ENCODE data around the gene F2RL1.
"Not testable (repeated sequence)": the region's sequence is repeated elsewhere in the genome, so short reads cannot be mapped to it uniquely, and the experiment has no call there.

DNA sequence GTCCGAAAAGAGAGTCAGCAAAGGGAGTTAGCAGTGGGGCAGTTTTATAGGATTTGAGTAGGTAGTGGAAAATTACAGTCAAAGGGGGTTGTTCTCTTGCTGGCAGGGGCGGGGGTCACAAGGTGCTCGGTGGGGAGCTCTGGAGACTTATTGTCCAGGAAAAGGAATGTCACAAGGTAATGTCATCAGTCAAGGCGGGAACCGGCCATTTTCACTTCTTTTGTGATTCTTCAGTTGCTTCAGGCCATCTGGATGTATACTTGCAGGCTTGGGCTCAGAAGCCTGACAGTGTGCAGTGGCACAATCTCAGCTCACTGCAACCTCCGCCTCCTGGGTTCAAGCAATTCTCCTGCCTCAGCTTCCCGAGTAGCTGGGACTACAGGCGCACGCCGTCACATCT, 29.6 kb upstream of the F2RL1 start:
- TF ChIP-seq, protein P1, sequence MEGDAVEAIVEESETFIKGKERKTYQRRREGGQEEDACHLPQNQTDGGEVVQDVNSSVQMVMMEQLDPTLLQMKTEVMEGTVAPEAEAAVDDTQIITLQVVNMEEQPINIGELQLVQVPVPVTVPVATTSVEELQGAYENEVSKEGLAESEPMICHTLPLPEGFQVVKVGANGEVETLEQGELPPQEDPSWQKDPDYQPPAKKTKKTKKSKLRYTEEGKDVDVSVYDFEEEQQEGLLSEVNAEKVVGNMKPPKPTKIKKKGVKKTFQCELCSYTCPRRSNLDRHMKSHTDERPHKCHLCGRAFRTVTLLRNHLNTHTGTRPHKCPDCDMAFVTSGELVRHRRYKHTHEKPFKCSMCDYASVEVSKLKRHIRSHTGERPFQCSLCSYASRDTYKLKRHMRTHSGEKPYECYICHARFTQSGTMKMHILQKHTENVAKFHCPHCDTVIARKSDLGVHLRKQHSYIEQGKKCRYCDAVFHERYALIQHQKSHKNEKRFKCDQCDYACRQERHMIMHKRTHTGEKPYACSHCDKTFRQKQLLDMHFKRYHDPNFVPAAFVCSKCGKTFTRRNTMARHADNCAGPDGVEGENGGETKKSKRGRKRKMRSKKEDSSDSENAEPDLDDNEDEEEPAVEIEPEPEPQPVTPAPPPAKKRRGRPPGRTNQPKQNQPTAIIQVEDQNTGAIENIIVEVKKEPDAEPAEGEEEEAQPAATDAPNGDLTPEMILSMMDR (IDR thresholded peaks at IDR 0.05) = not testable (repeated sequence)
- not testable (repeated sequence) for TF ChIP-seq EZH2 (IDR thresholded peaks at IDR 0.05; ENCODE audit: borderline replicate concordance, insufficient read depth, low read depth, low read length, poor library complexity, severe bottlenecking)
